ENCODE data around the gene RHEBL1.

GRCh38 chr12:49027846-49028555 lies 41.8 kb downstream of the RHEBL1 start:
- TF ChIP-seq, protein P1, sequence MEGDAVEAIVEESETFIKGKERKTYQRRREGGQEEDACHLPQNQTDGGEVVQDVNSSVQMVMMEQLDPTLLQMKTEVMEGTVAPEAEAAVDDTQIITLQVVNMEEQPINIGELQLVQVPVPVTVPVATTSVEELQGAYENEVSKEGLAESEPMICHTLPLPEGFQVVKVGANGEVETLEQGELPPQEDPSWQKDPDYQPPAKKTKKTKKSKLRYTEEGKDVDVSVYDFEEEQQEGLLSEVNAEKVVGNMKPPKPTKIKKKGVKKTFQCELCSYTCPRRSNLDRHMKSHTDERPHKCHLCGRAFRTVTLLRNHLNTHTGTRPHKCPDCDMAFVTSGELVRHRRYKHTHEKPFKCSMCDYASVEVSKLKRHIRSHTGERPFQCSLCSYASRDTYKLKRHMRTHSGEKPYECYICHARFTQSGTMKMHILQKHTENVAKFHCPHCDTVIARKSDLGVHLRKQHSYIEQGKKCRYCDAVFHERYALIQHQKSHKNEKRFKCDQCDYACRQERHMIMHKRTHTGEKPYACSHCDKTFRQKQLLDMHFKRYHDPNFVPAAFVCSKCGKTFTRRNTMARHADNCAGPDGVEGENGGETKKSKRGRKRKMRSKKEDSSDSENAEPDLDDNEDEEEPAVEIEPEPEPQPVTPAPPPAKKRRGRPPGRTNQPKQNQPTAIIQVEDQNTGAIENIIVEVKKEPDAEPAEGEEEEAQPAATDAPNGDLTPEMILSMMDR (IDR thresholded peaks at IDR 0.05): no peak
- TF ChIP-seq POLR2A (IDR thresholded peaks at IDR 0.05): no peak

All from body of pancreas (tissue), 4 donors.